ENCODE measurements around the gene FHOD3.
"Not testable (repeated sequence)": the region's sequence is repeated elsewhere in the genome, so short reads cannot be mapped to it uniquely, and the experiment has no call there.

Gene FHOD3

GRCh38 chr18:36814994-36815393 is 517.5 kb downstream of the FHOD3 start:
- DNase-seq: no peak

- DNase-seq: not testable (repeated sequence)
Measured at GRCh38 chr18:36816096-36816495, 518.6 kb downstream of the FHOD3 start.

DNA sequence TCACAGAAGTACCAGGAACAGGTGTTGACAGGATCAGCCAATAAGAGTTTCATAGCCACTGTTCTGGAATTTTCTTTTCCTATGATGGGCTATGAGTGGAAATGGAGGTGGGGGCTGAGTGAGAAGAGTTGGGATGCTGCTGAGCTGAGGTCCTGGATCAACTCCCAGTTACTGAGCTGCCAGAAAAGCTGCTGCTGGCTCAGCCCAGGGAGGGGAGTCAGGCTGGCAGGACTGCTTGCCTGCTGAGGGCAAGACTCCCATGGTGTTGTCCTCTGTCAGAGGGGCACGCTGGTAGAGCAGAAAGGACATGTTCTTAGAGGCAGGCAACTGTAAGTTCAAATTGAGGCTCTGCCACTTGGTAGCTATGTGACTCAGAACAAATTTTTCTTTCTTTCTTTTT is 519.5 kb downstream of the FHOD3 start:
- no peak for DNase-seq

- DNase-seq: no peak
Measured at GRCh38 chr18:36818652-36819051, 521.1 kb downstream of the FHOD3 start.

GRCh38 chr18:36819621-36820020 is 522.1 kb downstream of the FHOD3 start:
- no peak for DNase-seq

DNA sequence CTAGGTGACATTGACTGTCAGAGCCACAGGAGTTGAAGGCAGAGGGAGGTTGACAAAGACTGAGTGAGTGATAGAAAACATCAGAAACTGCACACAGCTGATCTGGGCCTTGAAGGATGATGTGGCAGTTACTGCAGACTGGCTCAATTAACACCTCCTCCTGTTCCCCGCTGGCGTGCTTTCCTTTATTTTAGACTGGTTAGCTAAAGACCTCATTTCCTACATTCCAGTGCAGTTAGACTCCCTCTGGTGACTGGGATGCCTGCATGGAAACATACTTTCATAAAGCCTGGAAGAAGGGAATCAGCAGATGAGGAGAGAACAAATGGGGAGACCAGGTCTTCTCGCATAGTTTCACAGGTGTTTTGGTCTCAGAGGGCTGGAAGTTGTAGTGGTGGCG is 524.2 kb downstream of the FHOD3 start:
- no peak for DNase-seq

DNA sequence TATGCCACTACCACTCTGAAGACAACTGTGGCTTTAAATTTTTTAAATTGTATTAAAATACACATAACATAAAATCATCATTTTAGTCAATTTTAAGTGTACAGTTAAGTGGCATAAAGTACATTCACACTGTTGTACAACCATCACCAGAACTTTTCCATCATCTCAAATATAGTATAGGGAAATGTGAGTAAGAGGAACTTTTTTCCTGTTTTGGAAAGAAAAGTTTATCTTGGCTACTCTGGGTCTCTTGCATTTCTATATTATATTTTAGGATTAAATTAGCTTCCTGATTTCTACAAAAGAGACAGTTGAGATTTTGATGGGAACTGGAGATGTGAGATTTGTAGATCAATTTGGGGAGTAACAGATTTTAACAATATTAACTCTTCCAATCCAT is 528.0 kb downstream of the FHOD3 start:
- no peak for DNase-seq

DNA sequence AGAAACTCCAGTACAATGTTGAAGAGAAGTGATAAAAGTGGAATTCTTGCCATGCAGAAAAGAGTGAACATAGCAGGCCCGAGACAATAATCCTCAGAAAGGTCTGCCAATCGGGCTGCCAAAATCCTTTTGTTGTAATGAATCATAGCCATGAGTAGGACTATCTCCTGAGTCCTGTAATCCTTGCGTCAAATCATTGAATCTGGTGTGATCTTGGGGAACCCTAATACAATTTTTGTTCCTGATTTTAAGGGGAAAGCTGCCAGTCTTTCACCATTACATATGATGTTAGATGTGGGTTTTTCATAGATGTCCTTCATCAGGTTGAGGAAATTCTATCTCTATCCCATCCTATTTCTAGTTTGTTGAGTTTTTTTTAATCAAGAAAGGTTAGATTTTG is 529.0 kb downstream of the FHOD3 start:
- no peak for DNase-seq

DNA sequence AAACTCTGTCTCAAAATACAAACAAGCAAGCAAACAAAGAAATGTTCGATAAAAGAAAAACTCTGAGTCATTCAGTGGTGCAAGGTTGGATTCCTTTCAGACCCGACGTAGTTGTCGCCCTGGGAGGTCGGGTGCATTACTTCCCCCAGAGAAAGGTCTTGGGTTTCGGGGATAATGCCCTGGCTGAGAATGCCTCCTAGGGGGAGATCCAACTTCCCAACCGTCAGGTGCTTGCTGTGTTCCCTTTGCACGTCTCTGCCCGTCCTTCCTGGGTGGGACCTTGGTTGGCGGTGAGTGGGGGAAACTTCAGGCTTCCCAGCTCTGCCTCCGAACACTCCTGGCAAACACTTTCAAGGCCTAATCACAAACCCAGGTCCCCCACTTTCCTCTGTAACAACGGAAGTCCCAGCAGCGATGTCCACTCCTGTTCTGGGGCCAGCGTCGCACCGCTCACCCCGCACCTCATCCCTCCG is 530.7 kb downstream of the FHOD3 start:
- peak; percentile 31 for DNase-seq

- peak; percentile 75 for DNase-seq
Measured at GRCh38 chr18:36828630-36829361, 531.3 kb downstream of the FHOD3 start, which contains the start of the genes KIAA1328 and TPGS2. Gene KIAA1328 (plus strand): TSS chr18:36829127. CDS start chr18:36829139, 12 bp downstream. Gene TPGS2 (minus strand): TSS chr18:36829002. CDS start chr18:36828767, 235 bp downstream.

Measured in NCI-H1694 treated with DMSO at 0.1 percent for 48 hours (cell line).